SIG-M5 (cell line): ENCODE measurements around the gene TNRC6C.

ENCODE experiments used
- DNase-seq: peaks from one replicate; lab custom pipeline; 2025; lab: John Stamatoyannopoulos, UW

Gene TNRC6C

DNA sequence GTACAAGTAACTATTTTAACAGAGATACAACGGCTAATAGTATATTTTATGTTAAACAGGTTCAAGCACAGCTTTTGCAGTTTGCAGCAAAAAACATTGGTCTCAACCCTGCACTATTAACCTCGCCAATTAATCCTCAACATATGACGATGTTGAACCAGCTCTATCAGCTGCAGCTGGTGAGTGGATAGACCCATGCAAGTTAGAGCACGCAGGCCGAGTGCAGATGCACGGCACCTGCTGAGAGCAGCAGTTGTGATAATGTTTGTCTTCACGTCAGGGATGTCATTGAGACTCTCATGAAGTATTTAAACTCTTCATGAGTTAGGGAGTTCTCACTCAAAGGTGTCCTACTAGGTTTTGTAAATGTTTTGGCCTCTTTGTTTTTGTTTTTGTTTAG, 124.5 kb downstream of the TNRC6C start:
- DNase-seq = no peak

DNA sequence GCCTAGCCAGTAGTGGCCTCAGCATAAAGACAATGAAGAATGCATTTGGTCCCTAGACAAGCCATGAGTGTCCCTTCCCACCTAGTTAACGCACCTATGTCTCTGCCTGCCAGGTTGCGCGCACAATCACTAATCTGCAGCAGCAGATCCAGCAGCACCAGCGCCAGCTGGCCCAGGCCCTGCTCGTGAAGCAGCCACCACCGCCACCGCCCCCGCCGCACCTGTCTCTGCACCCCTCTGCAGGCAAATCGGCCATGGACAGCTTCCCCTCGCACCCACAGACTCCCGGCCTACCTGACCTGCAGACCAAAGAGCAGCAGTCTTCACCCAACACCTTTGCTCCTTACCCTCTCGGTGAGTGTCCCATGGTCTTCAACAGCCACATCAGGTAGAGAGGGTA, 128.2 kb downstream of the TNRC6C start:
- DNase-seq = no peak

DNA sequence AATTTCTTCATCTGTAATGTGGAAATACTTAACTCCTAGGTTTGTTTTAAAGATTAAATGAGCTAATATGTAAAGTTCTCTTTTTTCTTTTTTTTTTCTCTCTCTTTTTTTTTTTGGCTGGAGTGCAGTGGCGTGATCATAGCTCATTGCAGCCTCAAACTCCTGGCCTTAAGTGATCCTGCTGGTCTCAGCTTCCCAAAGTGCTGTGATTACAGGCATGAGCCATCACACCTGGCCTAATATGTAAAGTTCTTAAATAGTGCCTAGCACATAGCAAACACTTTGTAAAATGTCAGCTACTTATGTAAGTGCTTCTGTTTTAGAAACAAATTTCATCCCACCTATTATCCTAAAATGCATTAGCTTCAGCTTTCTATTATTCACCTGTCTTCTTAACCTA, 130.0 kb downstream of the TNRC6C start:
- no peak for DNase-seq

DNA sequence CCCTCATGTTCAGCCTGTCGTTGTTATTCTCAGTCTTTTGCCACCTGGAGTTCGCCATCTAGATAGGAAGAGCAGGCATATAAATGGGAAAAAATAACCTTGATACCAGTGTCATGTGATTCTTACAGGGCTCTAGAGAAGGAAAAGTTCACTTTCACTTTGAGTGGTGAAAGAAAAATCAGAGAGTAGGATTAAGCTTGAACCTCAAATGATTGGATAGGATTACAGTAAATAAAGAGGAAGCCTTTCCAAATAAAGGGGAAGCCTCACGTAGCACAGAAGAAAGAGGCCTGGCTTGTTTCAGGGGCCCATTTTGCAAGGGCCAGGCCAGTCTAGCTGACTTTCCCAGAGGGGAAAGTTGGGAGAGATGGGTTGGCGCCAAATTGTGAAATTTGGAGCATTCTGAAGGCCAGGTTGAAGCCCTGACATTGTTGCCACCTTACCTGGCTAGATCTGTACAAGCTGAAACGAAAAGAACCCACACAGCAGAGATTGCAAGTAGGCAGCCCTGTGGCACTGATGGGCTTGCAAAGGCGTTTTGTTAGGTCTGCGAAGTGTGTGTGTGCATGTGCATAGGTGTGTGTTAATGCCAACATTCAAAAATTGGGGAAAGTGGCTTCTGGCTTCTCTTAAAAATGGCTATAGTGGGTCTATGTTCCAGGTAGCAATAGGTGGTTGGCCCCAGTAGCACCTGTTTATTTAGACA, 131.2 kb downstream of the TNRC6C start:
- no peak for DNase-seq

DNA sequence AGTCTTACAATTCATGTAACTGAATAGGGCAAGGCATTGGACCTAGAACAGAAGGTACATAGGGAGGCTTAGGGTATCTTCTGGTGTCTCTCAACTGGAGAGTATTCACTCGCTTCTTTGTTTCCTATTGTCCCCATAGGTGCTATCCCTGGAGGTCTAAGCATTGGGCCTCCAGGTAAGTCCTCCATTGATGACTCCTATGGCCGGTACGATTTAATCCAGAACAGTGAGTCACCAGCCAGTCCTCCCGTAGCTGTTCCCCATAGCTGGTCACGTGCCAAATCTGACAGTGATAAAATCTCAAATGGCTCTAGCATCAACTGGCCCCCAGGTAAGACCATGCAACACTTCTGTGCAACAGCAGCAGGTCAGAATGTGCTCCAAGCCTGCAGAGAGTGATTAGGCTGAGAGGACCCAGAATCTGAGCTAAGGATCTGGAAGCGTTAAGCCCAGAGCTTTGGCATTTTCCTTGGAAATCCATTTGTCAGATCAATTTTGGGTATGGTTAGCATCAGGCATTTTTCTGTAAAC, 134.4 kb downstream of the TNRC6C start:
- DNase-seq = no peak

DNA sequence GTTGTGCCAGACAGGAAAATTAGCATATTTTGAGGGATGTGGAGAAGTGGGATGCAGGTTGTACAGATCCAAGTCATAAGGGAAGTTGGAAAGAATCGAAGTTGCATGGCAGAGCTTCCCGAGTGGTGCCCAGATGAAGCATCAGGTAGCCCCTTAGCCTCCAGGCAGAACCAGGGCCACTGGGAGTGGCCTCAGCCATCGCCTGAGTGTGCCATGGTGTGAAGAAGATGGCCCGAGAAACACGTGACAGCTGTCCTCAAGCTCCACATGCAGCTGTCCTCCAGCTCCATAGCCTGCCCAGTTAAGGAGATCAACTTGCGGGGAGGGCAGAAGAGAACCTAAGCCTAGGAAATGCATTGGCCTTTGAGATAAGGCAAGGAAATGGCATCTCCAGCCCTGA, 136.5 kb downstream of the TNRC6C start:
- no peak for DNase-seq

DNA sequence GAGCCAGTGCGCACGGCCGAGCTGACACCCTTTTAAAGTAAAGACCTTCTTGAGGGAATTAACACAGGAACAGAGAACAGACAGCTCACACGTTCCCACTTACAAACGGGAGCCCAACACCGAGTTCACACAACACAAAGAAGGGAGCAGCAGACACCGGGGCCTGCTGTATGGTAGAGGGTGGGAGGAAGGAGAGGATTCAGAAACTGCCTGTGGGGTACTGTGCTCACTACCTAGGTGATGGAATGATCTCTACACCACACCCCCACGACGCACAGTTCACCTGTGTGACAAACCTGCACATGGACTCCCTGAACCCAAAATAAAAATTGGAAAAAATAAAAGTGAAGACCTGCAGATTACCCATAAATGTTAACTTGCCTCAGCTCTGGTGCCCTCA, 137.6 kb downstream of the TNRC6C start:
- DNase-seq = no peak

DNA sequence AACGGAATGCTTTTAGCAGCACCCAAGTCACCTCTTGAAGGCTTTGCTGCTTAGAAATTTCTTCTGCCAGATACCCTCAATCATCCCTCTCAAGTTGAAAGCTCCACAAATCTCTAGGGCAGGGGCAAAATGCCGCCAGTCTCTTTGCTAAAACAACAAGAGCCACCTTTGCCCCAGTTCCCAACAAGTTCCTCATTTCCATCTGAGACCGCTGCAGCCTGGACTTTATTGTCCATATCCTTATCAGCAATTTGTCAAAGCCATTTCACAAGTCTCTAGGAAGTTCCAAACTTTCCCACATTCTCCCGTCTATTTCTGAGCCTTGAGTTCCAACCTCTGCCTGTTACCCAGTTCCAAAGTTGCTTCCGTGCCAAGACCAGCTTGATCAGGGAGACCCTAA, 142.6 kb downstream of the TNRC6C start:
- DNase-seq = no peak

DNA sequence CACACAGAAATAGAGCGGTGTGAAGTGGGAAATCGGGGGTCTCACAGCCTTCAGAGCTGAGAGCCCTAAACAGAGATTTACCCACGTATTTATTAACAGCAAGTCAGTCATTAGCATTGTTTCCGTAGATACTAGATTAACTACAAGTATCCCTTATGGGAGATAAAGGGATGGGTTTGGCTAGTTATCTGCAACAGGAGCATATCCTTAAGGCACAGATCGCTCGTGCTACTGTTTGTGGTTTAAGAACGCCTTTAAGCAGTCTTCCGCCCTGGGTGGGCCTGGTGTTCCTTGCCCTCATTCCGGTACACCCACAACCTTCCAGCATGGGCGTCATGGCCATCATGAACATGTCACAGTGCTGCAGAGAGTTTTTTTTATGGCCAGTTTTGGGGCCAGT, 143.0 kb downstream of the TNRC6C start:
- DNase-seq = no peak

DNA sequence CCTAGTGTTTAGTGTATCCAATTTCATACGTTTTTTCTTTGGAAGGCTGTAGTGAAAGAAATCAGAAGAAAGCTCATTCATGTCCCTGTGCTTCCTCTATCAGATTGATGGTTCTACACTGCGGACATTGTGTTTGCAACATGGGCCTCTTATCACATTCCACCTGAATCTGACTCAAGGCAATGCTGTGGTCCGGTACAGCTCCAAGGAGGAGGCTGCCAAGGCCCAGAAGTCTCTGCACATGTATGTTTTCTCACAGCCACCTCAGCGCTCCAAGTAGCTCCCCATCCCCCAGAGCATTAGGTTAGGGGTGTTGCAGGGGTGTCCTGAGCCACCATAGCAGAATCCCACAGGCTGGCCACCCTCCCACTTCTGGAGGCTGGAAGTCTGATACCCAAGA, 144.8 kb downstream of the TNRC6C start:
- no peak for DNase-seq

DNA sequence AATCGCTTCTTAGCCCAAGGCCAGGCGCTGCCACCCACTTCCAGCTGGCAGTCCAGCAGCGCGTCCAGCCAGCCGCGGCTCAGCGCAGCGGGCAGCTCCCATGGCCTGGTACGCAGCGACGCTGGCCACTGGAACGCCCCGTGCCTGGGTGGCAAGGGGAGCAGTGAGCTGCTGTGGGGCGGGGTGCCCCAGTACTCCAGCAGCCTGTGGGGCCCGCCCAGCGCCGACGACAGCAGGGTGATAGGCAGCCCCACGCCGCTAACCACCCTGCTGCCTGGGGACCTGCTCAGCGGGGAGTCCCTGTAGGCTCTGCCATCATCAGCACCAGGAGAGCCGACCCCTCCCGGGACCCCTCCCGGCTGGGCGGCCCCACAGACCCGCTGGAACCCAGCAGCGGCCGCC, 146.0 kb downstream of the TNRC6C start:
- DNase-seq = no peak

DNA sequence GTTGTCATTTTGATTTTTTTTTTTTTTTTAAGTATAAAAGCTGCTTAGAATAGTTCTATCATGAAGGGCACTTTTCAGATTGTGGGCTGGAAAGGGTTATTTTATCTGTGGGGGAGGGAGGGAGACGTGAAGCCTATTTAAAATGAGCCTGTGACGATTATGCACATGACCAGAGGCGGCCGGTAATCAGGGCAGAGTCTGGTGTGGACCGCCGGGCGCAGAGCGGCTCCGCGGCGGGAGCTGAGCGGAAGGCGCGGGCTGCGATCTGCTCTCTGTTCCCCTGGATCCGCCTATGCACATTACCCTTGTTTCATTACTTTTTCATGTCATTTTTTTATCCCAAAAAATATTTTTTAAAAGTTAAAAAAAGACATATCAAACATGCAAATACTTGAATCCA, 146.6 kb downstream of the TNRC6C start:
- DNase-seq = no peak

DNA sequence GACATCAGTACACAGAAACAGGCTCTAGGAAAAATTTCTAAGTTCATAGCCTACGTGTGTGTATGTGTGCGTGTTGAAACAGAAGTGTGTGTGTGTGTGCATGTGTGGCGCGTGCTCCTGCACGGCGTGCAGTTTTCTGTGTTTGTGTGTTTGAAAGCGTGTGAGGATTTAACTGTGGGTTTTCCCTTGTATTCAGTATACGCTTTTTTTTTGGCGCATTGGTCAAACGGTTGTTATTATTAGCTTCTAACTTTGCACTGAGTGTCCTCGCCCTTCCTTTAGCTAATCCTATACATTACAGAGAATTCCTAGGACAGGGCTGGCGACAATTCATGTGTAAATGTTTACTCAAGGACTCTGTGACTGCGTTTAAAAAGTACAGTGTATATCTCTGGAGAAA, 147.0 kb downstream of the TNRC6C start:
- DNase-seq = no peak

DNA sequence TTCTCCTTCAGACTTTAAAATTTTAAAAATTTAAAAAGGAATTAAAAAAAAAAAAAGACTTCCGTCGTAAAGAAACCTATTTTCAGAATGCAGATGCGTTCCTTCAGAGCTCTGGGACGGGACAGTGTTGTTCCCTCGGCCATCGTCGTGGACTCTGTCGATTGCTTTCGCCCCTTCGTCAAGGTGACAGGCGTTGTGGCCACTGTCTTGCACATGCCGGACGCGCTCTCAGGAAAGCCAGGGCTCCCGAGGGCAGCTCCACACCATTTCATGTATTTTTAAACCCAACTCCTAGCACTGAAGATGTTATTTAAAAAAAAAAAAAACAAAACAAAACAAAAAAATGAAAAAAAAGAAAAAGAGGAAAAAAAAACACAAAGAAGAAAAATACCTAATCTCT, 147.7 kb downstream of the TNRC6C start:
- no peak for DNase-seq

DNA sequence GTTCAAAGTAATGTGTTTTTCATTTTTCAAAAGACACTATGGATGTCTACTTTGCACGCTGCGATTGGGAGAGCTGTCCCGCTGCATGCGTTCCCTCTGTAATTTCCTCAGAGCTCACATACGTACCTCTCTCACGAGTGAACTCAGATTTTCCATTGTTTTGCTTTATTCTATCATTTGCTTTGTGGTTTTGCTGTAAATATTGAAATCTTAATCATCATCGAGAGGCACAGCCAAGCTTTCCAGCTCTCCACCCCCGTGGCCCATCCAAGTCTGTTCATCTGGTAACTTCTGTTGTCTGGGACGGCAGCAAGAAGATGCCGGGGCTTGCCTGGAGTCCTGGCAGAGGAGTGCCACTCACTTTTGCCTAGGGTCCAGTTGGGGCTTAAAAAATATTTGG, 149.0 kb downstream of the TNRC6C start:
- no peak for DNase-seq

DNA sequence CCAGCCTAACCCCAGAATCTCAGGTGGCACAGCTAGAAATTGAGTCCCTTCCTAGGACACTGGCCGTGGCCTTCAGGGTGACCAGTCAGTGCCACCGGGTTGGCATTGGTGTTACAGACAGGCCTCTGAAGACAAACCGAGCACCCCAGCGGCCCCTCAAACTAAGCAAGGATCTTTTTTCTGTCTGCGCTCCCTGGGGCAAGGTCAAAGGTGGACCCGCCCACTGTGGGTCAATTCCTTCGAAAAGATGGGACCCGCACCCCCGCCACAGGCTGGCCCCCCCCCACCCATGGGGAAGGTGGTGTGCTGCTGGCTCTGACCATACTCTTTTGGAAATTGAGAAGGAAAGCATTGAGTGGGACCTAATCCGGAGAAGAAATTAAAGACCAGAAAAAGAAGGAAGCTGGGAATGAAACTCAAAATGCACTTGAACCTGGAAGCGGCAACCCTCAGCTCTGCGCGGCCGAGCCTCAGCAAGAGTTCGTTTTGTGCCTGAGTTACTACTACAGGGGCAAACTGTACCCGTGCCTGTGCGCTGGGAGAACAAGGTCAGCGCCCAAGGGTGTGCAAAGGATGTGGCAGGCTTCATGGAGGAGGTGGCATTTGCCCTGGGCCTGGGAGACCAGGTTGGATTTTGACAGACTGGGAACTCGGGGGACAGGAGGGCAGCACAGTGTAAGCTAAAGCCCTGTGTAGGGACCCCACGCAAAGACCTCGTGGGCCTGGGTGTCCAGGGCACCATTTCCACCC, 149.6 kb downstream of the TNRC6C start:
- no peak for DNase-seq

DNA sequence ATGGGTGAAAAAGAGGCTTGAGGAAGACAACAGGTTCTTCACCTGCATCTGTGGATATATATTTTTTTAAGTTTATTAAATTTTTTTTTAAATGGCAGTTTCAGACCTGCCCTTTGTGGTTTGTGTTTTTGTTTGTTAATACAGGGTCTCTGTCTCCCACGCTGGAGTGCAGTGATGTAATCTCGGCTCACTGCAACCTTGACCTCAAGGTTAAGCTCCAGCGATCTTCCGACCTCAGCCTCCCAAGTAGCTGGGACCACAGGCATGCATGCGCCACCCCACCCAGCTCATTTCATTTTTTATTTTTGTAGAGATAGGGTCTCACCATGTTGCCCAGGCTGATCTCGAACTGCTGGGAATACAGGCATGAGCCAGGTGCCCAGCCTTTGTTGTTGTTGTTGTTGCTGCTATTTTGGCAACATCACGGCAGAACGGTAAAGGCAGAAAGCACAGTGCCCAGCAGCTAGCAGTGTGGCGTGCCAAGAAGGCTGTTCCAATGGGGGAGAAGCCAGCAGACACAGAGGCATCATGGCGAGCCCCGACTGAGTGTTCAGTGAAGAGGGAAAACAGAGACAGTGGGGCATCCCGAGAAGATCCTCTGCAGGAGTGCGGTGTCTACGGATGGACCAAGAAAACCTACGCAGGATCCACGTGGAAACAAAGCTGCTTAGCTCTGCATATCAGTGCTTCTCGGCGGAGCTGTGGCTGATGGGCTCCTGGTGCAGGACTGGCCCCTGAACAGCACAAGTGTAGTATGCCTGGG, 150.4 kb downstream of the TNRC6C start:
- DNase-seq = no peak

DNA sequence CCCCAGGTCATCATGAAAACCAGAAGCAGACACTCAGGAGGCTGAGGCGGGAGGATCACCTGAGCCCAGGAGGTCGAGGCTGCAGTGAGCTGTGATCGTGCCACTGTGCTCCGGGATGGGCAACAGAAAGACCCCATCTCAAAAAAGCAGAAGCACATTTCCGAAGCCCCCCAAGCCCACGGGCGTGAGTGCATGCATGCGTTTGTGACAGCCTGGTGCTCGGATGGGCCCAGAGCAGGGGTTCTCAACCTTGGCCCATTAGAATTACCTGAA, 150.9 kb downstream of the TNRC6C start:
- no peak for DNase-seq

DNA sequence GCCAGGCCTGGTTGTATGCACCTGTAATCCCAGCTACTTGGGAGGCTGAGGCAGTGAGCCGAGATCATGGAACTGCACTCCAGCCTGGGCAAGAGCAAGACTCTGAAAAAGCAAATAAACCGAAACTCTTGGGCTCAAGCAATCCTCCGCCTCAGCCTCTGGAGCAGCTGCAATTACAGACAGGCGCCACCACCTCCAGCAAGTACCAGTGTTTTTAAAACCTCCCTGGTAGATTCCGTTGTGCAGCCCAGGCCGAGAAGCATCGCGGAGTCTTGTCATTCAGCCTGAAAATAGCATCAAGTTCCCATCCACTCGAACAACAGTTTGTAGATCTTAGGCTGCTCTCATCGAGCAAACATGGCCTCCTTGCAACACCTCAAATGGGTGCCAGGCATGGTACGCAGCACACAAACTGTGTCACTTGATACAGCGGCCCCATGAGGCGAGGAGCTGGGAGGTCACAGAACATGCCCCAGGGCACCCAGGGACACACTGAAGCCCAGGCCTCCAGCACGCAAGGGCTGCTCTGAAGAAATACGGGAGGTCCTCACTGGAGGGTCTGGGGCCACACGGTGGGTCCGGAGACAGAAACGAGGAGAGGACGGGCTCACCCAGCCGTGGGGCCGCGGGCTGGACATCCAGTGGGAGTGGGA, 152.0 kb downstream of the TNRC6C start:
- DNase-seq = no peak

DNA sequence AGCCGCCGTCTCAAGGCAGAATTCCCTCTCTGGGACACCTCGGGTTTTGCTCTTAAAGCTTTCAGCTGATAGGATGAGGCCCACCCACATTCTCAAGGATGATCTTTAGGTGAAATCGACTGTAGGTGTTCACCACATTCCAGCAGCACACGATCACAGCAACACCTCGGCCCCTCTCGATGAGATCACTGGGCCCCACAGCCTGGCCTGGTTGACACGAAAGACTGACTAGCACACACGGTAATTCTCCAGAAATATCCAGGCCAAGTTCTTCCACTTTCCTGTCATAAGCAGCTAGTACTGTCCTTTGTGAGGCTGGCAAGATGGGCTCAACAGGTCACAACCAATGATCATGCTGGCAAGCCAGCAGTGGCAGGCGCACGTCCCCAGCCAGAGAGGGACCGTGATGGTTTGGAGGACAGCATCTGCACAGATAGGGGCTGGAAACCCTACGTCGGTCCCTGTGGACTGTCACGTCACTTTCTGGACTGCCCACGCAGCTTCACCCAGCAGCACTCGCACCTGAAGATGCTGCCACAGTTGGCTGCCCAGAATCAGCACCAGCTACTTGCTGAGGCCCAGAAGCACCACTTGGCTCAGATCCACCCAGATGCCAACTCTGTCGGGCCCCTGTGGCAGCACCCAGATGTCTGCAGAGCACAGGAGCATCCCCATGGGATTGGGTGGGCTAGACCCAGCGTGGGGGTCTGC, 152.7 kb downstream of the TNRC6C start:
- DNase-seq = no peak

DNA sequence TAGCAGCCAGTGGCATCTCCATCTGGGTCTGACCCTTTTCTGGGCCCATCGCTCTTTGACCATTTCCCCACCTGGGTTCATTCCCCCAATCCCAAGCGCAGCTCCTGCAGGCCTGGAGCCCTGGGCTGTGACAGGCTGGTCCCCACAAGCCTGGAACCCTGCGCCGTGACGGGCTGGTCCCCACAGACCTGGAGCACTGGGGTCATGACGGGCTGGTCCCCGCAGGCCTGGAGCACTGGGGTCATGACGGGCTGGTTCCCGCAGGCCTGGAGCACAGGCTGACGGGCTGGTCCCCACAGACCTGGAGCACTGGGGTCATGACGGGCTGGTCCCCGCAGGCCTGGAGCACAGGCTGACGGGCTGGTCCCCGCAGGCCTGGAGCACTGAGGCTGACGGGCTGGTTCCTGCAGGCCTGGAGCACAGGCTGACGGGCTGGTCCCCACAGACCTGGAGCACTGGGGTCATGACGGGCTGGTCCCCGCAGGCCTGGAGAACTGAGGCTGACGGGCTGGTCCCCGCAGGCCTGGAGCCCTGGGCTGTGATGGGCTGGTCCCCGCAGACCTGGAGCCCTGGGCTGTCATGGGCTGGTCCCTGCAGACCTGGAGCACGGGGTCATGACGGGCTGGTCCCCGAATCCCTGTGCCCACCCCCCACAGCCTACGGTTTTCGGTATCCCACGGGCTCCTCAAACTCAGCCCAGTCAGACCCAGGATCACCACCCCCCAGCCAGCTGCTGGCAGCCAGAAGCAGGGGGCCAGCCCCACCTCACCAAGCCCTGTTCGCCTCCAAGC, 153.4 kb downstream of the TNRC6C start:
- DNase-seq = no peak
